GM23338 (cell line): ENCODE data around the gene ADAMTSL2. TPM values are rescaled to one million over a fixed set of nuclear protein-coding genes. Genes with fewer than 3 reads are reported as not detected.

Experiments
- ATAC-seq: fragments of 200-7000 bp; cut with Tn5 transposase; 3 replicates; pipeline ENCODE4 v1.9.1; 2020
- DNase-seq: peaks from one replicate; pipeline ENCODE4 v3.0.0-alpha.2; 2015; ENCODE audit warnings: low spot score
- H2AFZ ChIP-seq: fragments of 200-600 bp; sonication (generic); 2 replicates; pipeline ENCODE4 v1.8.0; 2016; ENCODE audit warnings: antibody characterized with exemption, mild to moderate bottlenecking, moderate library complexity
- H3F3A ChIP-seq: fragments of 200-600 bp; sonication (generic); replicated peaks from 2 replicates; pipeline ENCODE4 v1.8.0; 2017; ENCODE audit warnings: antibody characterized with exemption, mixed run types, low read depth
- H3K27ac ChIP-seq: fragments of 200-600 bp; sonication (generic); 2 replicates; pipeline ENCODE4 v1.6.1; 2016; ENCODE audit warnings: low read depth
- H3K27me3 ChIP-seq: fragments of 200-600 bp; sonication (generic); 2 replicates; pipeline ENCODE4 v1.8.0; 2016; ENCODE audit warnings: mild to moderate bottlenecking, mixed run types, moderate library complexity; ENCODE audit not compliant: insufficient read depth
- H3K36me3 ChIP-seq: fragments of 200-600 bp; sonication (generic); 2 replicates; pipeline ENCODE4 v1.8.0; 2016; ENCODE audit warnings: mild to moderate bottlenecking; ENCODE audit not compliant: insufficient read depth
- H3K4me1 ChIP-seq: fragments of 200-600 bp; sonication (generic); 2 replicates; pipeline ENCODE4 v1.8.0; 2016; ENCODE audit warnings: mild to moderate bottlenecking, moderate library complexity; ENCODE audit not compliant: insufficient read depth
- H3K4me2 ChIP-seq: fragments of 200-600 bp; sonication (generic); 2 replicates; pipeline ENCODE4 v1.7.1; 2017; ENCODE audit warnings: mixed run types
- H3K4me3 ChIP-seq: fragments of 200-600 bp; sonication (generic); 2 replicates; pipeline ENCODE4 v1.6.1; 2016; ENCODE audit warnings: mixed run types
- H3K79me2 ChIP-seq: fragments of 200-600 bp; sonication (generic); replicated peaks from 2 replicates; pipeline ENCODE4 v1.8.0; 2017; ENCODE audit warnings: mild to moderate bottlenecking; ENCODE audit not compliant: insufficient read depth
- H3K9me2 ChIP-seq: fragments of 200-600 bp; sonication (generic); 2 replicates; pipeline ENCODE4 v1.8.0; 2017; ENCODE audit not compliant: insufficient read depth
- H4K20me1 ChIP-seq: fragments of 200-600 bp; sonication (generic); replicated peaks from 2 replicates; pipeline ENCODE4 v1.8.0; 2017; ENCODE audit warnings: mild to moderate bottlenecking; ENCODE audit not compliant: insufficient read depth
- H3K27ac Mint-ChIP-seq: 2 replicates; pipeline ENCODE4 v1.8.0; 2020; ENCODE audit warnings: inconsistent platforms, mild to moderate bottlenecking, moderate library complexity, mixed read lengths
- H3K27me3 Mint-ChIP-seq: 3 replicates; pipeline ENCODE4 v1.8.0; 2022; ENCODE audit warnings: low read depth, mild to moderate bottlenecking, moderate library complexity, mixed read lengths, inconsistent platforms; ENCODE audit not compliant: insufficient read depth, poor library complexity
- H3K36me3 Mint-ChIP-seq: 3 replicates; pipeline ENCODE4 v1.8.0; 2021; ENCODE audit warnings: low read depth, mild to moderate bottlenecking, inconsistent platforms, moderate library complexity, mixed read lengths
- H3K4me1 Mint-ChIP-seq: 3 replicates; pipeline ENCODE4 v1.8.0; 2020; ENCODE audit warnings: mild to moderate bottlenecking, inconsistent platforms, mixed read lengths
- H3K4me3 Mint-ChIP-seq: 3 replicates; pipeline ENCODE4 v1.8.0; 2021; ENCODE audit warnings: moderate library complexity, mild to moderate bottlenecking, inconsistent platforms, mixed read lengths
- H3K9me3 Mint-ChIP-seq: 3 replicates; pipeline ENCODE4 v1.8.0; 2020; ENCODE audit warnings: moderate library complexity, mild to moderate bottlenecking, inconsistent platforms, mixed read lengths
- CREB1 ChIP-seq: fragments of 250-450 bp; sonication (Bioruptor Pico); IDR thresholded peaks from 2 replicates; pipeline ENCODE4 v1.5.0; 2020; ENCODE audit warnings: low read depth, mild to moderate bottlenecking, moderate library complexity
- EZH2 ChIP-seq: fragments of 200-600 bp; sonication (generic); IDR thresholded peaks from one replicate; pipeline ENCODE4 v1.8.0; 2017; ENCODE audit warnings: antibody characterized with exemption, mild to moderate bottlenecking, low read depth; ENCODE audit not compliant: unreplicated experiment
- EZH2phosphoT487 ChIP-seq: fragments of 200-600 bp; sonication (generic); IDR thresholded peaks from one replicate; pipeline ENCODE4 v1.8.1; 2018; ENCODE audit warnings: antibody characterized with exemption; ENCODE audit not compliant: unreplicated experiment
- JUNB ChIP-seq: IDR thresholded peaks from one replicate; pipeline ENCODE4 v1.6.1; 2016; ENCODE audit warnings: antibody characterized with exemption; ENCODE audit not compliant: unreplicated experiment
- NANOG ChIP-seq: IDR thresholded peaks from 2 replicates; pipeline ENCODE4 v1.6.1; 2016; ENCODE audit warnings: antibody characterized with exemption, borderline replicate concordance
- POLR2AphosphoS5 ChIP-seq: IDR thresholded peaks from 2 replicates; pipeline ENCODE4 v1.6.1; 2016; ENCODE audit warnings: antibody characterized with exemption, low read depth
- STAT1 ChIP-seq: IDR thresholded peaks from one replicate; pipeline ENCODE4 v1.6.1; 2016; ENCODE audit warnings: antibody characterized with exemption; ENCODE audit not compliant: unreplicated experiment
- ZNF114 ChIP-seq: fragments of 250-450 bp; sonication (Bioruptor Pico); IDR thresholded peaks from 2 replicates; pipeline ENCODE4 v1.5.0; 2020; ENCODE audit warnings: mild to moderate bottlenecking, moderate library complexity
- ZNF331 ChIP-seq: fragments of 250-450 bp; sonication (Bioruptor Pico); IDR thresholded peaks from 2 replicates; pipeline ENCODE4 v1.5.0; 2020; ENCODE audit warnings: low read depth, mild to moderate bottlenecking, moderate library complexity
- polyA plus RNA-seq: library from polyadenylated mRNA; unstranded; fragments of >200 nt; fragmentation: Nextera tagmentation; extraction: Ambion mirVana; gene quantifications from 2 replicates; pipeline ENCODE4 v1.2.1, GENCODE V29; 2016
- total RNA-seq: library from RNA; depleted of rRNA; stranded (reverse); fragments of >200 nt; shearing (Covaris generic); gene quantifications from 2 replicates; pipeline ENCODE4 v1.2.3, GENCODE V29; 2014
- TF ChIP-seq, protein P1 (sequence below): IDR thresholded peaks from 2 replicates; pipeline ENCODE4 v1.6.1; 2016; ENCODE audit warnings: antibody characterized with exemption
- TF ChIP-seq, protein P2 (sequence below): IDR thresholded peaks from one replicate; pipeline ENCODE4 v1.6.1; 2018; ENCODE audit warnings: antibody characterized with exemption; ENCODE audit not compliant: unreplicated experiment
- TF ChIP-seq, protein P3 (sequence below), 2 experiments: fragments of 200-600 bp in 1 of 2; sonication (generic) in 1 of 2; conservative IDR thresholded peaks; 2 replicates each; pipeline versions ENCODE4 v1.5.1 to v1.6.1; 2016 to 2017; ENCODE audit warnings: antibody characterized with exemption in 2 of 2, low read depth in 2 of 2, mild to moderate bottlenecking in 2 of 2, moderate library complexity in 1 of 2
- TF ChIP-seq, protein P4 (sequence below): fragments of 250-450 bp; sonication (Bioruptor Pico); IDR thresholded peaks from 2 replicates; pipeline ENCODE4 v1.5.0; 2020; ENCODE audit warnings: mild to moderate bottlenecking, moderate library complexity

Gene ADAMTSL2
- total and polyA plus RNA-seq, 2 experiments from 2014 or later: 0.15 to 0.66 TPM

DNA sequence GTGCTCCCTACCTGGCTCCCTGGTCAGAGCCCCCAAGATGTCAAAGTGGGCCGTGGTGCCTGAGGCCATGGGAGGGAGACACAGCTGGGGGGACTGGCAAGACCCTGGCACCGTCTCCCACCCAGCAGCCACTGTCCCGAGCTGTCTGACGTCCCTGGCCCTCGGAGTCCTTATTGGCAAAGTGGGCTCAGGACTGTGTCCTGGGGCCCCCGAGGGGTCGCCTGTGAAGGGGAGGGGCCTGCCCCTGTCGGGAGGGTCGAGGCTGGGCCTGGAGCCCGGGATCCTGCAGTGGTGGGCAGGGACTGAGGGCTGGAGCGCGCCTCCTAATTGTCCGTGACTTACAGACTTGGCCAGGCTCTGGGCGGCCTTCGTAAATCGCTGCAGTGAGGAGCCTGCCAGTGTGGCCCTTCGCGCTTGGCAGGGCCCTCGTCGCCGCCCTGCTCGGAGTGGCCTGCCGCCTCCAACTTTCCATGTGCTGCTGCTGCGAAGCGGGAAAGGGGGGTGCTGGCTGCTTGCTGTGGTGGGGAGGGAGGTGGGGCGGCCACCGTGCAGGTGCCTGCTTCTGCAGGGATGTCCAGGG lies 23.5 kb upstream of the ADAMTSL2 start:
- no peaks in the 10 kb centered on the region for H3K36me3 Mint-ChIP-seq
- Histone ChIP-seq H2AFZ (no peak overlapping the region), H3K79me2 (no peaks in the 10 kb centered on the region), H3K27ac (no peak overlapping the region), H3F3A (peaks cover 5% of the 10 kb centered on the region; the same call in 1 of the 2 replicates), H3K4me3 (no peak overlapping the region), H3K36me3 (no peaks in the 10 kb centered on the region), H3K9me2 (no peaks in the 10 kb centered on the region), H3K27me3 (no peaks in the 10 kb centered on the region), H3K4me2 (no peak overlapping the region), H3K4me1 (peaks cover 15% of the 10 kb centered on the region), H4K20me1 (no peaks in the 10 kb centered on the region)
- TF ChIP-seq, protein P1, sequence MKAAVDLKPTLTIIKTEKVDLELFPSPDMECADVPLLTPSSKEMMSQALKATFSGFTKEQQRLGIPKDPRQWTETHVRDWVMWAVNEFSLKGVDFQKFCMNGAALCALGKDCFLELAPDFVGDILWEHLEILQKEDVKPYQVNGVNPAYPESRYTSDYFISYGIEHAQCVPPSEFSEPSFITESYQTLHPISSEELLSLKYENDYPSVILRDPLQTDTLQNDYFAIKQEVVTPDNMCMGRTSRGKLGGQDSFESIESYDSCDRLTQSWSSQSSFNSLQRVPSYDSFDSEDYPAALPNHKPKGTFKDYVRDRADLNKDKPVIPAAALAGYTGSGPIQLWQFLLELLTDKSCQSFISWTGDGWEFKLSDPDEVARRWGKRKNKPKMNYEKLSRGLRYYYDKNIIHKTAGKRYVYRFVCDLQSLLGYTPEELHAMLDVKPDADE: no peak
- TF ChIP-seq EZH2 (no peak), POLR2AphosphoS5 (no peak), STAT1 (no peak), NANOG (no peak), ZNF114 (CRISPR knock-in tag) (no peak), ZNF331 (CRISPR knock-in tag) (no peak), CREB1 (CRISPR knock-in tag) (no peak), EZH2phosphoT487 (no peak), JUNB (no peak)
- TF ChIP-seq, protein P2, sequence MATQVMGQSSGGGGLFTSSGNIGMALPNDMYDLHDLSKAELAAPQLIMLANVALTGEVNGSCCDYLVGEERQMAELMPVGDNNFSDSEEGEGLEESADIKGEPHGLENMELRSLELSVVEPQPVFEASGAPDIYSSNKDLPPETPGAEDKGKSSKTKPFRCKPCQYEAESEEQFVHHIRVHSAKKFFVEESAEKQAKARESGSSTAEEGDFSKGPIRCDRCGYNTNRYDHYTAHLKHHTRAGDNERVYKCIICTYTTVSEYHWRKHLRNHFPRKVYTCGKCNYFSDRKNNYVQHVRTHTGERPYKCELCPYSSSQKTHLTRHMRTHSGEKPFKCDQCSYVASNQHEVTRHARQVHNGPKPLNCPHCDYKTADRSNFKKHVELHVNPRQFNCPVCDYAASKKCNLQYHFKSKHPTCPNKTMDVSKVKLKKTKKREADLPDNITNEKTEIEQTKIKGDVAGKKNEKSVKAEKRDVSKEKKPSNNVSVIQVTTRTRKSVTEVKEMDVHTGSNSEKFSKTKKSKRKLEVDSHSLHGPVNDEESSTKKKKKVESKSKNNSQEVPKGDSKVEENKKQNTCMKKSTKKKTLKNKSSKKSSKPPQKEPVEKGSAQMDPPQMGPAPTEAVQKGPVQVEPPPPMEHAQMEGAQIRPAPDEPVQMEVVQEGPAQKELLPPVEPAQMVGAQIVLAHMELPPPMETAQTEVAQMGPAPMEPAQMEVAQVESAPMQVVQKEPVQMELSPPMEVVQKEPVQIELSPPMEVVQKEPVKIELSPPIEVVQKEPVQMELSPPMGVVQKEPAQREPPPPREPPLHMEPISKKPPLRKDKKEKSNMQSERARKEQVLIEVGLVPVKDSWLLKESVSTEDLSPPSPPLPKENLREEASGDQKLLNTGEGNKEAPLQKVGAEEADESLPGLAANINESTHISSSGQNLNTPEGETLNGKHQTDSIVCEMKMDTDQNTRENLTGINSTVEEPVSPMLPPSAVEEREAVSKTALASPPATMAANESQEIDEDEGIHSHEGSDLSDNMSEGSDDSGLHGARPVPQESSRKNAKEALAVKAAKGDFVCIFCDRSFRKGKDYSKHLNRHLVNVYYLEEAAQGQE: no peak
- TF ChIP-seq, protein P3, sequence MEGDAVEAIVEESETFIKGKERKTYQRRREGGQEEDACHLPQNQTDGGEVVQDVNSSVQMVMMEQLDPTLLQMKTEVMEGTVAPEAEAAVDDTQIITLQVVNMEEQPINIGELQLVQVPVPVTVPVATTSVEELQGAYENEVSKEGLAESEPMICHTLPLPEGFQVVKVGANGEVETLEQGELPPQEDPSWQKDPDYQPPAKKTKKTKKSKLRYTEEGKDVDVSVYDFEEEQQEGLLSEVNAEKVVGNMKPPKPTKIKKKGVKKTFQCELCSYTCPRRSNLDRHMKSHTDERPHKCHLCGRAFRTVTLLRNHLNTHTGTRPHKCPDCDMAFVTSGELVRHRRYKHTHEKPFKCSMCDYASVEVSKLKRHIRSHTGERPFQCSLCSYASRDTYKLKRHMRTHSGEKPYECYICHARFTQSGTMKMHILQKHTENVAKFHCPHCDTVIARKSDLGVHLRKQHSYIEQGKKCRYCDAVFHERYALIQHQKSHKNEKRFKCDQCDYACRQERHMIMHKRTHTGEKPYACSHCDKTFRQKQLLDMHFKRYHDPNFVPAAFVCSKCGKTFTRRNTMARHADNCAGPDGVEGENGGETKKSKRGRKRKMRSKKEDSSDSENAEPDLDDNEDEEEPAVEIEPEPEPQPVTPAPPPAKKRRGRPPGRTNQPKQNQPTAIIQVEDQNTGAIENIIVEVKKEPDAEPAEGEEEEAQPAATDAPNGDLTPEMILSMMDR (conservative IDR thresholded peaks at IDR 0.05; ENCODE audit: low read depth in 2 of 2): no peak
- TF ChIP-seq, protein P4, sequence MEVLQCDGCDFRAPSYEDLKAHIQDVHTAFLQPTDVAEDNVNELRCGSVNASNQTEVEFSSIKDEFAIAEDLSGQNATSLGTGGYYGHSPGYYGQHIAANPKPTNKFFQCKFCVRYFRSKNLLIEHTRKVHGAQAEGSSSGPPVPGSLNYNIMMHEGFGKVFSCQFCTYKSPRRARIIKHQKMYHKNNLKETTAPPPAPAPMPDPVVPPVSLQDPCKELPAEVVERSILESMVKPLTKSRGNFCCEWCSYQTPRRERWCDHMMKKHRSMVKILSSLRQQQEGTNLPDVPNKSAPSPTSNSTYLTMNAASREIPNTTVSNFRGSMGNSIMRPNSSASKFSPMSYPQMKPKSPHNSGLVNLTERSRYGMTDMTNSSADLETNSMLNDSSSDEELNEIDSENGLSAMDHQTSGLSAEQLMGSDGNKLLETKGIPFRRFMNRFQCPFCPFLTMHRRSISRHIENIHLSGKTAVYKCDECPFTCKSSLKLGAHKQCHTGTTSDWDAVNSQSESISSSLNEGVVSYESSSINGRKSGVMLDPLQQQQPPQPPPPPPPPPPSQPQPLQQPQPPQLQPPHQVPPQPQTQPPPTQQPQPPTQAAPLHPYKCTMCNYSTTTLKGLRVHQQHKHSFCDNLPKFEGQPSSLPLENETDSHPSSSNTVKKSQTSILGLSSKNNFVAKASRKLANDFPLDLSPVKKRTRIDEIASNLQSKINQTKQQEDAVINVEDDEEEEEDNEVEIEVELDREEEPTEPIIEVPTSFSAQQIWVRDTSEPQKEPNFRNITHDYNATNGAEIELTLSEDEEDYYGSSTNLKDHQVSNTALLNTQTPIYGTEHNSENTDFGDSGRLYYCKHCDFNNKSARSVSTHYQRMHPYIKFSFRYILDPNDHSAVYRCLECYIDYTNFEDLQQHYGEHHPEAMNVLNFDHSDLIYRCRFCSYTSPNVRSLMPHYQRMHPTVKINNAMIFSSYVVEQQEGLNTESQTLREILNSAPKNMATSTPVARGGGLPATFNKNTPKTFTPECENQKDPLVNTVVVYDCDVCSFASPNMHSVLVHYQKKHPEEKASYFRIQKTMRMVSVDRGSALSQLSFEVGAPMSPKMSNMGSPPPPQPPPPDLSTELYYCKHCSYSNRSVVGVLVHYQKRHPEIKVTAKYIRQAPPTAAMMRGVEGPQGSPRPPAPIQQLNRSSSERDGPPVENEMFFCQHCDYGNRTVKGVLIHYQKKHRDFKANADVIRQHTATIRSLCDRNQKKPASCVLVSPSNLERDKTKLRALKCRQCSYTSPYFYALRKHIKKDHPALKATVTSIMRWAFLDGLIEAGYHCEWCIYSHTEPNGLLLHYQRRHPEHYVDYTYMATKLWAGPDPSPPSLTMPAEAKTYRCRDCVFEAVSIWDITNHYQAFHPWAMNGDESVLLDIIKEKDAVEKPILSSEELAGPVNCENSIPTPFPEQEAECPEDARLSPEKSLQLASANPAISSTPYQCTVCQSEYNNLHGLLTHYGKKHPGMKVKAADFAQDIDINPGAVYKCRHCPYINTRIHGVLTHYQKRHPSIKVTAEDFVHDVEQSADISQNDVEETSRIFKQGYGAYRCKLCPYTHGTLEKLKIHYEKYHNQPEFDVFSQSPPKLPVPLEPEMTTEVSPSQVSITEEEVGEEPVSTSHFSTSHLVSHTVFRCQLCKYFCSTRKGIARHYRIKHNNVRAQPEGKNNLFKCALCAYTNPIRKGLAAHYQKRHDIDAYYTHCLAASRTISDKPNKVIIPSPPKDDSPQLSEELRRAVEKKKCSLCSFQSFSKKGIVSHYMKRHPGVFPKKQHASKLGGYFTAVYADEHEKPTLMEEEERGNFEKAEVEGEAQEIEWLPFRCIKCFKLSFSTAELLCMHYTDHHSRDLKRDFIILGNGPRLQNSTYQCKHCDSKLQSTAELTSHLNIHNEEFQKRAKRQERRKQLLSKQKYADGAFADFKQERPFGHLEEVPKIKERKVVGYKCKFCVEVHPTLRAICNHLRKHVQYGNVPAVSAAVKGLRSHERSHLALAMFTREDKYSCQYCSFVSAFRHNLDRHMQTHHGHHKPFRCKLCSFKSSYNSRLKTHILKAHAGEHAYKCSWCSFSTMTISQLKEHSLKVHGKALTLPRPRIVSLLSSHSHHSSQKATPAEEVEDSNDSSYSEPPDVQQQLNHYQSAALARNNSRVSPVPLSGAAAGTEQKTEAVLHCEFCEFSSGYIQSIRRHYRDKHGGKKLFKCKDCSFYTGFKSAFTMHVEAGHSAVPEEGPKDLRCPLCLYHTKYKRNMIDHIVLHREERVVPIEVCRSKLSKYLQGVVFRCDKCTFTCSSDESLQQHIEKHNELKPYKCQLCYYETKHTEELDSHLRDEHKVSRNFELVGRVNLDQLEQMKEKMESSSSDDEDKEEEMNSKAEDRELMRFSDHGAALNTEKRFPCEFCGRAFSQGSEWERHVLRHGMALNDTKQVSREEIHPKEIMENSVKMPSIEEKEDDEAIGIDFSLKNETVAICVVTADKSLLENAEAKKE (CRISPR knock-in tag): no peak
- no peak overlapping the region; the same call in 2 of the 3 replicates for H3K4me3 Mint-ChIP-seq
- H3K4me1 Mint-ChIP-seq: peaks cover 21% of the 10 kb centered on the region
- peaks cover 11% of the 10 kb centered on the region for H3K27me3 Mint-ChIP-seq
- DNase-seq: no peak
- no peak for ATAC-seq
- H3K27ac Mint-ChIP-seq: no peak overlapping the region
- no peaks in the 10 kb centered on the region for H3K9me3 Mint-ChIP-seq
